ENCODE results near the gene TRAFD1.

Gene TRAFD1

GRCh38 chr12:112161711-112162110 lies 36.4 kb downstream of the TRAFD1 start:
- no peak for DNase-seq

GRCh38 chr12:112162241-112162790 lies 37.0 kb downstream of the TRAFD1 start:
- no peak for DNase-seq

DNA sequence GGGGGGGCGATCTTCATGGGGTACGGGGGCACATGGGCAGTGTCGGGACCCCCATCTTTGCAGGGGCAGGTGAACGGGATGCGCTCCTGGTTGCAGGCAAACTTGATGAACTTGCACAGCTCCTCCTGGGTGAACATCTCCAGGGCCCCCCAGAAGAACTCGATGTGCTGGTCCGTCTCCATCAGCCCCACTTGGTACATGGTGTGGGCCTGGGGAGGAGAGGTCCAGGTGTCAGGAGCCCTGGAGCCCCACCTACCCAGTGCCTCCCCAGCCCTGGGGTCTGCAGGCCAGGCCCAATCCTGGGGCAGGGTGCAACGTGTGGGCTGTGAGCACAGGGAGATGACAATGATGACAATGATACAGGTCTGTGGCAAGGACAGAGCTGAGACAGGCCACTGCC lies 37.7 kb downstream of the TRAFD1 start:
- DNase-seq: no peak

DNA sequence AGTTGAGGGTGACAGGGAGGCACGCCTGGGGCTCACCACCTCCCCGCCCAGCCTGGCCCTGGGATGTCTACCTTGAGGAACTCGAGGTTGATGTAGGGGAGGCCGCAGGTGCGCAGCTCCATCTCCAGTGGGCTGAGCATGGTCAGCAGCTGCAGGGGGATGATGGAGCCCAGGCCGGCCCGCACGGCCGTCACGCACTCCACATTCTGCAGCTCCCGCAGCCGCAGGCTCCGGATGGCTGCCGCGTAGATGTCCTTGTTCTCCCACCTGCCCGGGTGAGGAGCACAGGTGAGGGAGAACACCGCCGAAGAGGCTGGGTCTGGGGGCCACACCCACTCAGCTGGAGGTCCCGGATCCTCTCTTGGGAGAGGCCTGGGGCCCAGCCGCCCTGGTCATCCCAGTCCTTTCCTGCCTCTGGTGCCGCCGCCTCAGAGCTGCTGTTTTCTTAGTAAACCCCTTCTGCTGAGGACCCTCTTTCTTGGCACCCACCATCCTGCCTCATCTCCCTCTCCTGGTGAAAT lies 38.2 kb downstream of the TRAFD1 start:
- DNase-seq: no peak

DNA sequence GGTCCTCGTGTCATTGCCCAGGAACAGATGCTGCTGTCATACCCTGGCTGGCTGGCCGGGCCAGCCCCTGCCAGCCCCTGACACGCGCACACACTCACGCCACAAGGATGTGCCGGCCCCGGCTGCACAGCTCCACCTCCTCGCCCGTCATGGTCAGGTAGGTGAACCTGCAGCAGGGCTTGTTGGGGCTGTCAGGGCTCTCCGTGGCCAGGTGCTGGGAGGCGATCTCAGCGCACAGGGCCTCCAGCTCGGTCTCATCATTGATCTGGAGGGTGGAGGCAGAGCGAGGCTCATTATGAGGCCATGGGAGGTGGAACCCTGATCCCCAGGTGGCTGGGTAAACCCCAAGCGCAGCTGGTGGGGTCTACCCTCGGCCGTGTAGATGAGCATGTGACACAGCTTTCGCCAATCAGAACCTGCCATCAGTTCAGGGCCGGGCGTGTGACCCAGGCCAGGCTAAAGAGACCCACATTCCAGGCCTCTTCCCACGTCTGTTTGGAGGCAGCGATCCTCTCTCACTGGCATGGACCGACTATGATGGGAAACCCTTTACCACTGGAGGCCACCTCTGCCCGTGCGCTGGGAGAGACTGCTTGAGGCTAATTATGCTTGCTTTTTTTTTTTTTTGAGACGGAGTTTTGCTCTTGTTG lies 38.8 kb downstream of the TRAFD1 start:
- no peak for DNase-seq

DNA sequence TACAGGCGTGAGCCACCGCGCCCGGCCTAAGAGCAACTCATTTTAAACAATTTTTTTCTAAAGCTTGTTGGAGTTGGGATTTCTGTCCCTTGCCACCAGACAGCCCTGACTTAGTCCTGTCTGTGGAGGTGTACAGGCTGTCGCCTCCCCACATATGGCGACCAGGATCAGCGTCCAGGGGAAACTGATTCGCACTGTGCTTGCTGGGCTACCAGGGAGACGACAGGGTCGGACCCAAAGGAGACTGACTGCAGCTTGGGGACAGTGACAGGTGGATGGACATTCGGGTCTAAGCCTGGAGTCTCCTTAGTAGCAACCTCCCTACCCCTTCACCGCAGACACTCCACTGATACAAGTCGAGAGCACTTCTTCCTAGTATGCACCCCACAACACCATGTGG lies 40.3 kb downstream of the TRAFD1 start:
- DNase-seq: no peak

GRCh38 chr12:112166051-112167015 lies 41.0 kb downstream of the TRAFD1 start:
- DNase-seq: no peak

- no peak for DNase-seq
These were observed 41.7 kb downstream of the TRAFD1 start for GRCh38 chr12:112167031-112167461.

GRCh38 chr12:112167718-112168525 lies 42.6 kb downstream of the TRAFD1 start:
- no peak for DNase-seq

GRCh38 chr12:112168561-112168971 lies 43.2 kb downstream of the TRAFD1 start:
- DNase-seq: no peak

- DNase-seq: no peak
These were observed 44.0 kb downstream of the TRAFD1 start for GRCh38 chr12:112169161-112169872.

- DNase-seq: no peak
These were observed 44.6 kb downstream of the TRAFD1 start for GRCh38 chr12:112169966-112170365.

DNA sequence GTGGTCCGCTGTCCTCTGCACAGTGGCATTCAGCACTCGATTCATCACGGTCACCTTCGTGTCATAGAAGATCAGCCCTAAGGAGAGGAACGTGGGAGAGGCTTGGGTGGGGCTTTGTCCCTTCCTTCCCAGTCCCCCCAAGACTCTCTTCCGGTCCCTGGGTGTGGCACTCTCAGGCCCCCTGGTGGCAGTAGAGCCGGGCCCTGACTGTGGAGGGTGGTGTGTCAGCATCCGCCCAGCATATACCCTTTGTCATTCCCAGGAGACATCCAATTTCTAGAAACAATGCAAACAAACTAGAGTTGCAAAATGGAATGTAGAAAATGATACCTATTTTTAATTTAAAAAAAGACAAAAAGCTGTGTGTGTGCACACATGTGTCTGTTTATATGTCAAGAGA lies 45.0 kb downstream of the TRAFD1 start:
- DNase-seq: no peak

- no peak for DNase-seq
These were observed 45.7 kb downstream of the TRAFD1 start for GRCh38 chr12:112170971-112171596.

- no peak for DNase-seq
These were observed 47.4 kb downstream of the TRAFD1 start for GRCh38 chr12:112172556-112173324.

GRCh38 chr12:112175361-112176155 lies 50.2 kb downstream of the TRAFD1 start:
- no peak for DNase-seq

DNA sequence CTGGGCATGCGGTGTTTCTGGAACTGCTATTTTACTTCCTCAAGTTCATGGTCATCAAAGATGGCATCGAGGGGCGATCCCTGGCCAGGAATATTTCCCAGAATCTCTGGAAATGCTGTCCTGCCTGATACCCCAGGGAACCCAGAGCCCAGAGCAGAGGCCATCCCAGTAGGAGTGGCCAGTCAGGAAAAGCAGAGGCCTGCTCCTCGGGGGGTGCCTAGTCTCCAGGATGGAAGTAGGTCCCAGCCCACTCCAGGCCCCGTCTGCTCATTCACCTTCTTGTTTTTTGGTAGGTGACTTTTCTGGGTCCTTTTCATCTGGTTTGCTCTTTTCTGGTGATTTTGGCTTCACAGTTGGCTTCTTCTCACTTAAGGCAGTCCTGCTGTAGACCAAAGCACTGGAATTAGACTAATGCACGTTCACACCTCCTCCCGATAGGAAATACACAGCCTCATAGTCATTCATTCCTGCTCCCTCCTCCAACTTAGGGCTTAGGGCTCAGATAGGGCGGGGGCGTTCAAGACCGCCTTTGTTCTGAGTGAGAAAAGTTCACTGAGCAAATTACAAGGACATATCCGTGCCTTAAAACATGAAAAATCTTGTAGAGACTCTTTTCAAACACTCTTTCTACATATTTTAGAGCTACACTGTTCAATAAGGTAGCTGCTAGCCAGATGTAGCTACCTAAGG lies 51.1 kb downstream of the TRAFD1 start:
- DNase-seq: no peak

- DNase-seq: no peak
These were observed 53.4 kb downstream of the TRAFD1 start for GRCh38 chr12:112178796-112179195.

DNA sequence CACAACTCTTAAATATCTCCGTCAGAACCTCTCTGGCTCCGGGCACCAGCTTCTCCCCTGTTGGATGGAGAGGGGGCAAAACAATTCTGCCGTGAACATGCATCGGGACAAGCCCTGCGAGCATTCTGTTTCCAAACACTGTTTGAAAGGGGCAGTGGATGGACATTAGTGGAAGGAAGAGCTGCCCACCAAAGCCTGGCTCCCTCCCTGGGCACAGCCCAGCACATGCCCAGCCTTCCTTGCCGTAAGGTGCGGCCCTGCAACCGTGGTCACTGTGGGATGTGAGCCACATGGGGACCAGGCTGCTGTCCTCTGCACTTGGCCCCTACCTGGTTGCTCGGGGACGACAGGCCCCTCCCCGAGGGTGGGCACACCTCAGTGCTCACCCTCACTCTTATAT lies 54.0 kb downstream of the TRAFD1 start:
- no peak for DNase-seq
